Activated T-helper 1 cell treated with Interleukin-2 at 50 U/mL for 16 hours (primary cell): ENCODE results near the gene CENPU.
"Not testable (repeated sequence)": the region's sequence is repeated elsewhere in the genome, so short reads cannot be mapped to it uniquely, and the experiment has no call there.

Experiments
- DNase-seq: peaks from one replicate; pipeline ENCODE4 v3.0.0-alpha.2; 2020; ENCODE audit warnings: low read depth

The CENPU gene

GRCh38 chr4:184664445-184665210, 69.3 kb downstream of the CENPU start:
- DNase-seq: no peak

- no peak for DNase-seq
Observed at GRCh38 chr4:184662236-184662635, 71.7 kb downstream of the CENPU start.

- no peak for DNase-seq
Observed at GRCh38 chr4:184660978-184661377, 72.9 kb downstream of the CENPU start.

GRCh38 chr4:184657820-184658219, 76.1 kb downstream of the CENPU start:
- DNase-seq: not testable (repeated sequence)

- DNase-seq: no peak
Observed at GRCh38 chr4:184657144-184657543, 76.8 kb downstream of the CENPU start.

- DNase-seq: no peak
Observed at GRCh38 chr4:184655889-184656869, 77.7 kb downstream of the CENPU start.

- no peak for DNase-seq
Observed at GRCh38 chr4:184653650-184654049, 80.2 kb downstream of the CENPU start.

- DNase-seq: not testable (repeated sequence)
Observed at GRCh38 chr4:184652681-184653080, 81.2 kb downstream of the CENPU start.

- no peak for DNase-seq
Observed at GRCh38 chr4:184651899-184652298, 82.0 kb downstream of the CENPU start.

GRCh38 chr4:184649971-184650855, 83.7 kb downstream of the CENPU start:
- no peak for DNase-seq

- peak; percentile 98 for DNase-seq
Observed at GRCh38 chr4:184649026-184649970, 84.6 kb downstream of the CENPU start, which contains the start of the genes CASP3 and PRIMPOL. CASP3 (minus strand) TSS chr4:184649447; CDS start chr4:184638453, 10,994 bp downstream. PRIMPOL (plus strand) TSS chr4:184649738; CDS start chr4:184657141, 7,403 bp downstream.

- peak; percentile 21 for DNase-seq
Observed at GRCh38 chr4:184648313-184649025, 85.4 kb downstream of the CENPU start.

- DNase-seq: no peak
Observed at GRCh38 chr4:184648054-184648312, 85.9 kb downstream of the CENPU start.

- DNase-seq: no peak
Observed at GRCh38 chr4:184647266-184648053, 86.4 kb downstream of the CENPU start.

GRCh38 chr4:184645904-184646610, 87.8 kb downstream of the CENPU start:
- DNase-seq: no peak

- DNase-seq: no peak
Observed at GRCh38 chr4:184644553-184645307, 89.2 kb downstream of the CENPU start.
